GM12874 (cell line): Measurements from ENCODE around the gene GNPDA2.
A peak's percentile ranks its signal among the peaks of the same experiment; 100 is the strongest.

Source experiments
- TF ChIP-seq, protein P1 (sequence below): IDR thresholded peaks from 2 replicates; pipeline ENCODE4 v1.5.1; 2011; ENCODE audit warnings: low read depth, mild to moderate bottlenecking, control low read depth, low read length, moderate library complexity; ENCODE audit not compliant: insufficient read depth

The GNPDA2 gene

GRCh38 chr4:44726038-44726871 lies at the start of gene GNPDA2:
GNPDA2 (minus strand) TSS chr4:44726556; CDS start chr4:44722207, 4,349 bp downstream.
- TF ChIP-seq, protein P1, sequence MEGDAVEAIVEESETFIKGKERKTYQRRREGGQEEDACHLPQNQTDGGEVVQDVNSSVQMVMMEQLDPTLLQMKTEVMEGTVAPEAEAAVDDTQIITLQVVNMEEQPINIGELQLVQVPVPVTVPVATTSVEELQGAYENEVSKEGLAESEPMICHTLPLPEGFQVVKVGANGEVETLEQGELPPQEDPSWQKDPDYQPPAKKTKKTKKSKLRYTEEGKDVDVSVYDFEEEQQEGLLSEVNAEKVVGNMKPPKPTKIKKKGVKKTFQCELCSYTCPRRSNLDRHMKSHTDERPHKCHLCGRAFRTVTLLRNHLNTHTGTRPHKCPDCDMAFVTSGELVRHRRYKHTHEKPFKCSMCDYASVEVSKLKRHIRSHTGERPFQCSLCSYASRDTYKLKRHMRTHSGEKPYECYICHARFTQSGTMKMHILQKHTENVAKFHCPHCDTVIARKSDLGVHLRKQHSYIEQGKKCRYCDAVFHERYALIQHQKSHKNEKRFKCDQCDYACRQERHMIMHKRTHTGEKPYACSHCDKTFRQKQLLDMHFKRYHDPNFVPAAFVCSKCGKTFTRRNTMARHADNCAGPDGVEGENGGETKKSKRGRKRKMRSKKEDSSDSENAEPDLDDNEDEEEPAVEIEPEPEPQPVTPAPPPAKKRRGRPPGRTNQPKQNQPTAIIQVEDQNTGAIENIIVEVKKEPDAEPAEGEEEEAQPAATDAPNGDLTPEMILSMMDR = no peak

GRCh38 chr4:44772340-44772739 lies 46.0 kb upstream of the GNPDA2 start:
- TF ChIP-seq, protein P1 = no peak

GRCh38 chr4:44771789-44772188 lies 45.4 kb upstream of the GNPDA2 start:
- TF ChIP-seq, protein P1 = no peak

DNA sequence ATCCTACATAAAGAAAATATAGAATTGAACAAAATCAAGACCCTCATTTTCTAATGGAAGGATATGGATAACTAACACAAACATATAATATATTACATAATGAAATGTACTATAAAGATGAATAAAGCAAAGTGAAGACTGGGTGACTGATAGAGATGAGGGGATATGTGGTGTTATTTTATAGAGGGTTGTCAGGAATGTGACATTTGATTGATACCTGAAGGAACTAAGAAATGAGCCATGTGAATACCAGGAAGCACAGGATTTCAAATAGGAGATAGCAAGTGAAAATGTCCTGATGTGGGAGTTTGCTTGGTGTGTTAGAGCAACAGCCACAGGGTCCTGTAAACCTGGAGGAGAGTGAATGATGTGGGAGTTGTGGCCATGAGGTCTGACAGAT lies 40.1 kb upstream of the GNPDA2 start:
- TF ChIP-seq, protein P1 = no peak

- TF ChIP-seq, protein P1 = no peak
Observed at GRCh38 chr4:44765116-44765515, 38.8 kb upstream of the GNPDA2 start.

- TF ChIP-seq, protein P1 = no peak
Observed at GRCh38 chr4:44761306-44761705, 35.0 kb upstream of the GNPDA2 start.

DNA sequence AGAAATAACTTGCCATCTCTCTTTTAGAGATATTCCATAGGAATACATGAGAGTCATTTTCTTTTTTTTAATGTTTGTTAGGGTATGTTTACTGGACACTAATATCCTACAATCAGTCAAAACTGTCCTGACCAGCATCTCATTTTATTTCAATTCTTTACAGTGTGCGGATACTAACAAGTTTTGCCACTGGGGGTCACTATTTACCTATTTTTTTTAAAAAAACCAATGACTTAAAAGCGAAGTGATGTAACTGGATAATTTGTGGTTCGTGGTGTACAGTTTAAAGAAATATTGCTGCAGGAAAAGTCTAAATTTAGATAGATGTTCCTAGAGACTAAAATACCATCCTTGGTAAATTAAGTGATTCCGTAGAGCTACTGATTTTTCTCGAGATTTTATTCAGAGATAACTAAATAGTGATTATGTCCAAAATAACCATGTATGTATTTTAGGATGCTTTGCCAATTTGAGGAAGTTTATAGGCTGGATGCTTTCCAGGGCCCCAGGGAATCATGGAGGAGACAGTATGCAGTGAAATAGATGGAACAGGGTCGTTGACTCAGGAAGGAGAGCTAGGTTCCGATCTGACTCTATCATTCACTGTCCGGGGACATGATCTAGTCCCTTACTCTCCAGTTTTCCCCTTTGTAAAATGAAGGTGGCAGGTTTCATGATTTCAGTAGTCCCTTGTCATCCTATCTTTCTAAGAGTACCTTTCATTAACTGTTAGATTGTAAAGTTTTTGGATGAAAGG lies 34.0 kb upstream of the GNPDA2 start:
- TF ChIP-seq, protein P1 = peak; percentile 22; the same call in 1 of the 2 replicates
